CD4-positive, alpha-beta T cell (primary cell): ENCODE measurements around the gene ABHD14A. TPM values are rescaled to one million over a fixed set of nuclear protein-coding genes. Genes with fewer than 3 reads are reported as not detected.

Experiments used
- ATAC-seq: fragments of 200-7000 bp; cut with Tn5 transposase; one replicate; pipeline ENCODE4 v1.10.0; 2022; ENCODE audit warnings: mild to moderate bottlenecking; ENCODE audit not compliant: poor library complexity
- CTCF ChIA-PET: fragments of 350-600 bp; sonication (Branson Sonifier 250); formaldehyde crosslinking; loops from one replicate; lab custom pipeline; 2021; ENCODE audit warnings: antibody characterized with exemption, inconsistent platforms; lab: Charles Lee
- POLR2A ChIA-PET: fragments of 350-600 bp; sonication (Branson Sonifier 250); formaldehyde crosslinking; loops from one replicate; lab custom pipeline; 2021; ENCODE audit warnings: antibody characterized with exemption, inconsistent platforms; lab: Charles Lee
- DNase-seq, 14 experiments: peaks; one replicate each; pipeline ENCODE4 v3.0.0-alpha.2; 2013 to 2020; ENCODE audit warnings: mixed read lengths in 2 of 14
- H3K27ac ChIP-seq, 2 donors: one replicate each; pipeline versions ENCODE4 v1.5.1 to v1.7.0; 2013; ENCODE audit warnings: low read length in 2 of 2, low read depth in 1 of 2, mild to moderate bottlenecking in 1 of 2
- H3K27me3 ChIP-seq, 2 experiments: 1 replicate in 1 of 2; 2 replicates in 1 of 2; pipeline versions ENCODE4 v1.6.1 to v1.7.0; 2013; ENCODE audit warnings: low read length in 2 of 2, control low read depth in 1 of 2, mild to moderate bottlenecking in 1 of 2, moderate library complexity in 1 of 2; ENCODE audit not compliant: insufficient read depth in 2 of 2, control insufficient read depth in 1 of 2
- H3K36me3 ChIP-seq: one replicate; pipeline ENCODE4 v1.6.1; 2013; ENCODE audit warnings: low read length, control low read depth; ENCODE audit not compliant: insufficient read depth
- H3K4me1 ChIP-seq: one replicate; pipeline ENCODE4 v1.6.1; 2013; ENCODE audit warnings: low read length, control low read depth; ENCODE audit not compliant: insufficient read depth
- H3K4me3 ChIP-seq: one replicate; pipeline ENCODE4 v1.5.1; 2013; ENCODE audit warnings: mild to moderate bottlenecking, low read length, moderate library complexity
- H3K9me3 ChIP-seq, 2 experiments: 1 replicate in 1 of 2; 2 replicates in 1 of 2; pipeline versions ENCODE4 v1.6.1 to v1.7.0; 2013; ENCODE audit warnings: low read length in 2 of 2, mild to moderate bottlenecking in 2 of 2, control low read depth in 1 of 2, moderate library complexity in 1 of 2; ENCODE audit not compliant: control insufficient read depth in 1 of 2, insufficient read depth in 1 of 2
- H3K27ac Mint-ChIP-seq: one replicate; pipeline ENCODE4 v1.8.0; 2020; ENCODE audit warnings: mixed read lengths
- H3K27me3 Mint-ChIP-seq: one replicate; pipeline ENCODE4 v1.8.0; 2021; ENCODE audit warnings: mixed read lengths
- H3K36me3 Mint-ChIP-seq: one replicate; pipeline ENCODE4 v1.8.0; 2021; ENCODE audit warnings: low read depth, mixed read lengths
- H3K4me1 Mint-ChIP-seq: one replicate; pipeline ENCODE4 v1.8.0; 2021; ENCODE audit warnings: low read depth, mixed read lengths
- H3K4me3 Mint-ChIP-seq: one replicate; pipeline ENCODE4 v1.8.0; 2020; ENCODE audit warnings: mild to moderate bottlenecking, mixed read lengths
- H3K9me3 Mint-ChIP-seq: one replicate; pipeline ENCODE4 v1.8.0; 2020; ENCODE audit warnings: mixed read lengths
- intact Hi-C, 2 experiments: fragments of 100-400 bp; cut with DNase I in 1 of 2; cut with micrococcal nuclease in 1 of 2; formaldehyde crosslinking; loops; one replicate each; pipeline versions ENCODE4 v1.15.1 to v1.9.0; 2023 to 2025; cut with DNase I, micrococcal nuclease
- total RNA-seq, 174 experiments: library from RNA in 2 of 174; stranded (reverse) in 2 of 174; gene quantifications; one replicate each; pipeline ENCODE4 v1.2.3 and lab custom pipeline; 2021 to 2026
- TF ChIP-seq, protein P1 (sequence below): fragments of 200-600 bp; IDR thresholded peaks from one replicate; pipeline ENCODE4 v1.8.0; 2022; ENCODE audit warnings: antibody characterized with exemption, mild to moderate bottlenecking

Gene ABHD14A
- total RNA-seq, 2 experiments from 2014 or later = 9.5 to 10.6 TPM

- no peaks in the 10 kb centered on the region for H3K9me3 Mint-ChIP-seq
- peaks cover 31% of the 10 kb centered on the region for H3K4me1 Mint-ChIP-seq
- H3K4me3 Mint-ChIP-seq = peak within 1 kb of the TSS; percentile 99
- intact Hi-C loops = loop anchor here (1.0 to 10.0 kb wide), 6 partner anchors 20 to 709 kb away; partner anchors contain the start of genes PARP3 (in 2 of the 2), ABHD14A (in 1 of the 2), DUSP7 (in 1 of the 2) and GLT8D1 (in 1 of the 2)
- peaks cover 34% of the 10 kb centered on the region for H3K36me3 ChIP-seq
- POLR2A ChIA-PET = interaction anchor here (0.6 to 2.9 kb wide), 18 partner anchors 10 to 496 kb away, joined by 3 to 35 read pairs (median 4); partner anchors contain the start of genes ABHD14A, ABHD14B, ACY1 and DCAF1
- CTCF ChIA-PET = interaction anchor here (0.6 to 2.7 kb wide), 9 partner anchors 13 to 284 kb away, joined by 3 to 22 read pairs (median 4); partner anchors contain the start of genes ABHD14A, ABHD14B, DUSP7 and PARP3
- TF ChIP-seq, protein P1, sequence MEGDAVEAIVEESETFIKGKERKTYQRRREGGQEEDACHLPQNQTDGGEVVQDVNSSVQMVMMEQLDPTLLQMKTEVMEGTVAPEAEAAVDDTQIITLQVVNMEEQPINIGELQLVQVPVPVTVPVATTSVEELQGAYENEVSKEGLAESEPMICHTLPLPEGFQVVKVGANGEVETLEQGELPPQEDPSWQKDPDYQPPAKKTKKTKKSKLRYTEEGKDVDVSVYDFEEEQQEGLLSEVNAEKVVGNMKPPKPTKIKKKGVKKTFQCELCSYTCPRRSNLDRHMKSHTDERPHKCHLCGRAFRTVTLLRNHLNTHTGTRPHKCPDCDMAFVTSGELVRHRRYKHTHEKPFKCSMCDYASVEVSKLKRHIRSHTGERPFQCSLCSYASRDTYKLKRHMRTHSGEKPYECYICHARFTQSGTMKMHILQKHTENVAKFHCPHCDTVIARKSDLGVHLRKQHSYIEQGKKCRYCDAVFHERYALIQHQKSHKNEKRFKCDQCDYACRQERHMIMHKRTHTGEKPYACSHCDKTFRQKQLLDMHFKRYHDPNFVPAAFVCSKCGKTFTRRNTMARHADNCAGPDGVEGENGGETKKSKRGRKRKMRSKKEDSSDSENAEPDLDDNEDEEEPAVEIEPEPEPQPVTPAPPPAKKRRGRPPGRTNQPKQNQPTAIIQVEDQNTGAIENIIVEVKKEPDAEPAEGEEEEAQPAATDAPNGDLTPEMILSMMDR = no peak
- peaks cover 40% of the 10 kb centered on the region for H3K4me1 ChIP-seq
- peak within 1 kb of the TSS; percentile 88 to 95 for H3K27ac ChIP-seq
- H3K36me3 Mint-ChIP-seq = peaks cover 40% of the 10 kb centered on the region
- peak within 1 kb of the TSS; percentile 88 for H3K4me3 ChIP-seq
- H3K27ac Mint-ChIP-seq = peak within 1 kb of the TSS; percentile 97
- DNase-seq (peak; percentile 87 to 97 (median 91)), ATAC-seq (peak; percentile 98)
- H3K27me3 Mint-ChIP-seq = no peaks in the 10 kb centered on the region
- H3K9me3 ChIP-seq = no peaks in the 10 kb centered on the region
- no peaks in the 10 kb centered on the region for H3K27me3 ChIP-seq
Observed at GRCh38 chr3:51995346-51996163, 20.7 kb downstream of the ABHD14A start, which contains the start of gene RPL29. Gene RPL29, minus strand, starts transcription at chr3:51995895. Its CDS starts 434 bp downstream, at chr3:51995461.

DNA sequence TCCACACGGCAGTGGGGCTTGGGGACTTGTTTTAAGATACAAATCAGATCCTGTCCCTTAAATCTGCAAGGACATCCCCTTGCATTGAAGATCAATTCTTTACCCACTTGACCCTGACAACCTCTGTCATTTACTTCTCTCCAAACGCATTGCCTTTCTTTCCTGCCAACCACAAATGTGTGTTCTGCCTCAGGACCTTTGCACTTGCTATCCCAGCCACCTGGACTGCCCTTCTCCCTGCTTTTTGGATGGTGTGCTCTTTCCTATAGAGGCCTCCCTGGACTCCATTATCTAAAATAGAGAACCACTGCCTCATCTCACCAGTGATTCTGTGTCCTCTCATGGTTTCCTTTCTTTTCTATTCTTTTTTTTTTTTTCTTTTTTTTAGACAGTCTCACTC, 22.3 kb downstream of the ABHD14A start:
- peaks cover 34% of the 10 kb centered on the region for H3K4me1 Mint-ChIP-seq
- Histone ChIP-seq H3K27ac (no peak overlapping the region), H3K27me3 (no peaks in the 10 kb centered on the region), H3K36me3 (peaks cover 27% of the 10 kb centered on the region), H3K9me3 (no peaks in the 10 kb centered on the region), H3K4me3 (no peak overlapping the region), H3K4me1 (peaks cover 41% of the 10 kb centered on the region)
- no peaks in the 10 kb centered on the region for H3K9me3 Mint-ChIP-seq
- ChIA-PET POLR2A (no interaction called here), CTCF (no interaction called here)
- DNase-seq (no peak), ATAC-seq (no peak)
- H3K27ac Mint-ChIP-seq = no peak overlapping the region
- TF ChIP-seq, protein P1 = no peak
- H3K36me3 Mint-ChIP-seq = peaks cover 33% of the 10 kb centered on the region
- intact Hi-C loops = loop anchor here (2.0 to 10.0 kb wide), 4 partner anchors 60 to 708 kb away; partner anchors contain the start of genes DUSP7 (in 1 of the 2), GLT8D1 (in 1 of the 2), GLYCTK (in 1 of the 2) and SPCS1 (in 1 of the 2)
- peak overlapping the region; percentile 55 for H3K4me3 Mint-ChIP-seq
- no peaks in the 10 kb centered on the region for H3K27me3 Mint-ChIP-seq

- H3K9me3 ChIP-seq = no peaks in the 10 kb centered on the region
- no peak overlapping the region for H3K4me3 ChIP-seq
- ChIA-PET CTCF (no interaction called here), POLR2A (no interaction called here)
- Mint-ChIP-seq H3K27ac (no peak overlapping the region), H3K9me3 (no peaks in the 10 kb centered on the region), H3K4me3 (no peak overlapping the region), H3K4me1 (peaks cover 29% of the 10 kb centered on the region), H3K27me3 (no peaks in the 10 kb centered on the region), H3K36me3 (peaks cover 26% of the 10 kb centered on the region)
- DNase-seq (no peak), ATAC-seq (no peak)
- H3K27me3 ChIP-seq = no peaks in the 10 kb centered on the region
- H3K4me1 ChIP-seq = peaks cover 33% of the 10 kb centered on the region
- TF ChIP-seq, protein P1 = no peak
- intact Hi-C loops = loop anchor here (2.0 to 10.0 kb wide), 4 partner anchors 59 to 707 kb away; partner anchors contain the start of genes DUSP7 (in 1 of the 2), GLT8D1 (in 1 of the 2), GLYCTK (in 1 of the 2) and SPCS1 (in 1 of the 2)
- H3K36me3 ChIP-seq = peaks cover 19% of the 10 kb centered on the region
- H3K27ac ChIP-seq = no peak overlapping the region
Observed at GRCh38 chr3:51997935-51998596, 23.2 kb downstream of the ABHD14A start.
